Measurements from ENCODE around the gene PNKP.

PNKP gene

GRCh38 chr19:49887665-49888509 is 20.5 kb upstream of the PNKP start:
- Mint-ChIP-seq H3K36me3 (ENCODE audit: low read depth) (peaks cover 29% of the 10 kb centered on the region), H3K9me3 (no peaks in the 10 kb centered on the region), H3K27me3 (ENCODE audit: low read depth) (peaks cover 25% of the 10 kb centered on the region), H3K4me1 (no peaks in the 10 kb centered on the region), H3K27ac (no peak overlapping the region), H3K4me3 (no peak overlapping the region)
- TF ChIP-seq CTCF (IDR thresholded peaks at IDR 0.05; ENCODE audit: unreplicated experiment in 3 of 3), result no peak

- no peak for TF ChIP-seq CTCF (IDR thresholded peaks at IDR 0.05; ENCODE audit: unreplicated experiment in 3 of 3)
- Mint-ChIP-seq H3K27ac (no peak overlapping the region), H3K27me3 (ENCODE audit: low read depth) (peaks cover 18% of the 10 kb centered on the region), H3K4me1 (no peaks in the 10 kb centered on the region), H3K9me3 (no peaks in the 10 kb centered on the region), H3K4me3 (no peak overlapping the region), H3K36me3 (ENCODE audit: low read depth) (peaks cover 35% of the 10 kb centered on the region)
Observed at GRCh38 chr19:49887037-49887664, 19.8 kb upstream of the PNKP start.

GRCh38 chr19:49884760-49885159 is 17.4 kb upstream of the PNKP start:
- TF ChIP-seq CTCF (IDR thresholded peaks at IDR 0.05; ENCODE audit: unreplicated experiment in 3 of 3), result no peak
- Mint-ChIP-seq H3K27me3 (ENCODE audit: low read depth) (no peaks in the 10 kb centered on the region), H3K4me1 (no peaks in the 10 kb centered on the region)

GRCh38 chr19:49884109-49884508 is 16.7 kb upstream of the PNKP start:
- TF ChIP-seq CTCF (IDR thresholded peaks at IDR 0.05; ENCODE audit: unreplicated experiment in 3 of 3), result no peak
- Mint-ChIP-seq H3K36me3 (ENCODE audit: low read depth) (peaks cover 59% of the 10 kb centered on the region), H3K27ac (no peak overlapping the region), H3K4me1 (no peaks in the 10 kb centered on the region), H3K4me3 (no peak overlapping the region), H3K9me3 (no peaks in the 10 kb centered on the region), H3K27me3 (ENCODE audit: low read depth) (no peaks in the 10 kb centered on the region)

More at GRCh38 chr19:49884760-49885159, 17.4 kb upstream of the PNKP start:
- Mint-ChIP-seq H3K9me3 (no peaks in the 10 kb centered on the region), H3K27ac (no peak overlapping the region), H3K4me3 (no peak overlapping the region), H3K36me3 (ENCODE audit: low read depth) (peaks cover 55% of the 10 kb centered on the region)

GRCh38 chr19:49883094-49883493 is 15.7 kb upstream of the PNKP start:
- Mint-ChIP-seq H3K36me3 (ENCODE audit: low read depth) (peaks cover 66% of the 10 kb centered on the region), H3K9me3 (no peaks in the 10 kb centered on the region), H3K4me3 (no peak overlapping the region), H3K27ac (no peak overlapping the region), H3K4me1 (peaks cover 2% of the 10 kb centered on the region), H3K27me3 (ENCODE audit: low read depth) (no peaks in the 10 kb centered on the region)
- no peak for TF ChIP-seq CTCF (IDR thresholded peaks at IDR 0.05; ENCODE audit: unreplicated experiment in 3 of 3)
